ENCODE results near the gene KIR2DL3. TPM values are rescaled to one million over a fixed set of nuclear protein-coding genes. Genes with fewer than 3 reads are reported as not detected.
"Not testable (repeated sequence)": the region's sequence is repeated elsewhere in the genome, so short reads cannot be mapped to it uniquely, and the experiment has no call there.

The KIR2DL3 gene
- total RNA-seq, 2 donors from 2014 or later = not detected

- Histone ChIP-seq H3K27me3 (replicated peaks; ENCODE audit: insufficient read depth) (no peaks in the 10 kb centered on the region), H3K4me3 (no peak overlapping the region), H3K36me3 (no peaks in the 10 kb centered on the region), H3K27ac (no peak overlapping the region), H3K4me1 (ENCODE audit: control insufficient read depth in 1 of 2, low read depth in 2 of 2) (no peaks in the 10 kb centered on the region), H3K9me3 (no peaks in the 10 kb centered on the region)
- DNase-seq (ENCODE audit: low spot score) (no peak), ATAC-seq (ENCODE audit: insufficient number of reproducible peaks, low FRiP score, low read depth) (no peak)
- TF ChIP-seq, protein P1, sequence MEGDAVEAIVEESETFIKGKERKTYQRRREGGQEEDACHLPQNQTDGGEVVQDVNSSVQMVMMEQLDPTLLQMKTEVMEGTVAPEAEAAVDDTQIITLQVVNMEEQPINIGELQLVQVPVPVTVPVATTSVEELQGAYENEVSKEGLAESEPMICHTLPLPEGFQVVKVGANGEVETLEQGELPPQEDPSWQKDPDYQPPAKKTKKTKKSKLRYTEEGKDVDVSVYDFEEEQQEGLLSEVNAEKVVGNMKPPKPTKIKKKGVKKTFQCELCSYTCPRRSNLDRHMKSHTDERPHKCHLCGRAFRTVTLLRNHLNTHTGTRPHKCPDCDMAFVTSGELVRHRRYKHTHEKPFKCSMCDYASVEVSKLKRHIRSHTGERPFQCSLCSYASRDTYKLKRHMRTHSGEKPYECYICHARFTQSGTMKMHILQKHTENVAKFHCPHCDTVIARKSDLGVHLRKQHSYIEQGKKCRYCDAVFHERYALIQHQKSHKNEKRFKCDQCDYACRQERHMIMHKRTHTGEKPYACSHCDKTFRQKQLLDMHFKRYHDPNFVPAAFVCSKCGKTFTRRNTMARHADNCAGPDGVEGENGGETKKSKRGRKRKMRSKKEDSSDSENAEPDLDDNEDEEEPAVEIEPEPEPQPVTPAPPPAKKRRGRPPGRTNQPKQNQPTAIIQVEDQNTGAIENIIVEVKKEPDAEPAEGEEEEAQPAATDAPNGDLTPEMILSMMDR (IDR thresholded peaks at IDR 0.05) = no peak
These were observed 7.1 kb upstream of the KIR2DL3 start for GRCh38 chr19:54731191-54731590.

DNA sequence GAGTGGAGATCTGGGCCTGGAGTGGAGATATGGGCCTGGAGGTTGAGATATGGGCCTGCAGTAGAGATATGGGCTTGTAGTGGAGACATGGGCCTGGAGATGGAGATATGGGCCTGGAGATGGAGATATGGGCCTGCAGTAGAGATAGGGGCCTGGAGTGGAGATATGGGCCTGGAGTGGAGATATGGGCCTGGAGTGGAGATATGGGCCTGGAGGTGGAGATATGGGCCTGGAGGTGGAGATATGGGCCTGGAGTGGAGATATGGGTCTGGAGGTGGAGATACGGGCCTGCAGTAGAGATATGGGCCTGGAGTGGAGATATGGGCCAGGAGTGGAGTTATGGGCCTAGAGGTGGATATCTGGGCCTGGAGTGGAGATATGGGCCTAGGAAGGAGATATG, 402 bp downstream of the KIR2DL3 start:
- H3K27ac ChIP-seq = no peak overlapping the region
- no peak overlapping the region for H3K4me3 ChIP-seq
- H3K4me1 ChIP-seq (ENCODE audit: control insufficient read depth in 1 of 2, low read depth in 2 of 2) = no peaks in the 10 kb centered on the region
- DNase-seq (ENCODE audit: low spot score) (no peak), ATAC-seq (ENCODE audit: insufficient number of reproducible peaks, low FRiP score, low read depth) (no peak)
- TF ChIP-seq, protein P1 (IDR thresholded peaks at IDR 0.05) = no peak
- H3K36me3 ChIP-seq = no peaks in the 10 kb centered on the region
- no peaks in the 10 kb centered on the region for H3K27me3 ChIP-seq (replicated peaks; ENCODE audit: insufficient read depth)
- H3K9me3 ChIP-seq = no peaks in the 10 kb centered on the region

- Histone ChIP-seq H3K4me3 (no peak overlapping the region), H3K27me3 (replicated peaks; ENCODE audit: insufficient read depth) (no peaks in the 10 kb centered on the region), H3K4me1 (ENCODE audit: control insufficient read depth in 1 of 2, low read depth in 2 of 2) (no peaks in the 10 kb centered on the region), H3K9me3 (no peaks in the 10 kb centered on the region), H3K36me3 (no peaks in the 10 kb centered on the region), H3K27ac (no peak overlapping the region)
- DNase-seq (ENCODE audit: low spot score) (no peak), ATAC-seq (ENCODE audit: insufficient number of reproducible peaks, low FRiP score, low read depth) (no peak)
- TF ChIP-seq, protein P1 (IDR thresholded peaks at IDR 0.05) = no peak
These were observed 1.5 kb downstream of the KIR2DL3 start for GRCh38 chr19:54739587-54740497.

- H3K36me3 ChIP-seq; H3K4me1 ChIP-seq (ENCODE audit: control insufficient read depth in 1 of 2, low read depth in 2 of 2); ATAC-seq (ENCODE audit: insufficient number of reproducible peaks, low FRiP score, low read depth): not testable (repeated sequence)
These were observed 3.6 kb downstream of the KIR2DL3 start for GRCh38 chr19:54741950-54742349.

DNA sequence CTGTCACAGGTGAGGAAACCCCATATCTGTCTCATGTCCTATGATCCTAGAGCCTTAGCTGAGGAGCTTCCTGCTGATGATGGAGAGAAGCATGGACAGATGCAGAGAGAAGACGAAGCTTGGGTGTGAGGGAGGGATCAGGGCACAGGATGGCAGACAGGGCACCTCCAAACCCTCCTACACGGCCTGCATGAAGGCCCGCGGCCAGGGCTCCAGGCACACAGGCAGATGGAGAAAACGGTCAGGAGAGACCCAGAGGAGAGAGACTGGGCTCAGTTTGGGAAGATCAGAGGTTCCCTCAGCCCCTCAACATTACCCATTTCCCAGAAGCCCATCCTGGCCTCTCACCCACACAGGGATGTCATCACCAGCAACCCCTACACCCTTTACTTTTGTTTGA, 5.8 kb downstream of the KIR2DL3 start:
- not testable (repeated sequence) for H3K9me3 ChIP-seq; DNase-seq (ENCODE audit: low spot score); H3K4me3 ChIP-seq; H3K36me3 ChIP-seq; H3K27me3 ChIP-seq (replicated peaks; ENCODE audit: insufficient read depth); H3K4me1 ChIP-seq (ENCODE audit: control insufficient read depth in 1 of 2, low read depth in 2 of 2); H3K27ac ChIP-seq; ATAC-seq (ENCODE audit: insufficient number of reproducible peaks, low FRiP score, low read depth)

More at GRCh38 chr19:54741950-54742349, 3.6 kb downstream of the KIR2DL3 start:
- H3K27me3 ChIP-seq (replicated peaks; ENCODE audit: insufficient read depth); DNase-seq (ENCODE audit: low spot score); H3K4me3 ChIP-seq; H3K27ac ChIP-seq; H3K9me3 ChIP-seq: not testable (repeated sequence)

DNA sequence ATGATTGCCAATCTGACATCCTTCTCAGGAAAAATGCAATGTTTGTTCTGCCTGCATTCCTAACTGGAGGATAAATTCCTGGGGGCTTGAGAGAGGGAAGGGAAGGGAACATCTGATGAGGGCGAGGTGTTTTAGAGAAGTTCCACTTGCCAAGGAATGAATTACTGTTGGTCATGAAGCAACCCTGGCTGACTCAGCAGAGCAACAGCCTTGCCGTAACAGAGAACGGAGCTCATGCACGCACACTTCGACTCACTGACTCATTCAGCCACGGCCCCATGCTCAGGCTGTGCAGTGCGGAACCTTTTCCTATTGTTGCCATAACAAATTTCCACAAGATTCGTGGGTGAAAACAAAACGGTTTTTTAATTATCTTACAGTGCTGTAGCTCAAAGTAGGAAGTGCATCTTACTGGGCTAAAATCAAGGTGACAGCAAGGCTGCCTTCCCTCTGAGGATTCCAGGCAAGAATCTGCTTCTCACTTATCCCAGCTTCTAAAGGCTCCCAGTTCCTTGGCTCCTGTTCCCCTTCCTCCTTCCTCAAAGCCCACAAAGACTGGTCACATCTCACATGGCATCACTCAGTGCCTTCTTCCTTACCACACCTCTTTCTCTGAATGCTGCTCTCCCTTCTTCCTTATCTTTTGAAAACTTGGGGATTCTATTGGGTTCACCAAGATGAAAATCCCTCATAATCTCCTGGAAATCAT, 9.5 kb downstream of the KIR2DL3 start:
- DNase-seq (ENCODE audit: low spot score); H3K4me3 ChIP-seq; H3K9me3 ChIP-seq; H3K4me1 ChIP-seq (ENCODE audit: control insufficient read depth in 1 of 2, low read depth in 2 of 2); H3K27me3 ChIP-seq (replicated peaks; ENCODE audit: insufficient read depth); H3K36me3 ChIP-seq; H3K27ac ChIP-seq; ATAC-seq (ENCODE audit: insufficient number of reproducible peaks, low FRiP score, low read depth): not testable (repeated sequence)

DNA sequence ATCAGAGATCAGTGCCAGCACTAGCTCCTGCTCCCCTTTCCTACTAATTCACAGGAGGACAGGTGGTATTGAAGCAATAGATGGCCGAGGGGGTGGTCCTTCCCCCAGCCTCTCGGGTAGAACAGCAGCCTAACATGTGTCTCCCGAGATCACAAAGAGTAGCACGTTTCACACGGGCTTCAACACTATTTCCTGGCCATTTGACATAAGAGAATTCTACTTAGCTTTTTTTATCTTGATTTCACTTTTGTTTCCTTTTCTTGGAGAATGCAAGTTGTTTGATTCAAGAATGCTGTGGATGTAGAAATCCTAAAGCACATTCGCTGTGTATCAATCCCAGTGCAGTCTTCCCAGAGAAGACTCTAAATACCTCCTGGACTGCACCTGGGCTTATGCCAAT, 12.0 kb downstream of the KIR2DL3 start:
- H3K9me3 ChIP-seq; H3K4me3 ChIP-seq; H3K27ac ChIP-seq; H3K27me3 ChIP-seq (replicated peaks; ENCODE audit: insufficient read depth); H3K4me1 ChIP-seq (ENCODE audit: control insufficient read depth in 1 of 2, low read depth in 2 of 2); H3K36me3 ChIP-seq; DNase-seq (ENCODE audit: low spot score); ATAC-seq (ENCODE audit: insufficient number of reproducible peaks, low FRiP score, low read depth): not testable (repeated sequence)

DNA sequence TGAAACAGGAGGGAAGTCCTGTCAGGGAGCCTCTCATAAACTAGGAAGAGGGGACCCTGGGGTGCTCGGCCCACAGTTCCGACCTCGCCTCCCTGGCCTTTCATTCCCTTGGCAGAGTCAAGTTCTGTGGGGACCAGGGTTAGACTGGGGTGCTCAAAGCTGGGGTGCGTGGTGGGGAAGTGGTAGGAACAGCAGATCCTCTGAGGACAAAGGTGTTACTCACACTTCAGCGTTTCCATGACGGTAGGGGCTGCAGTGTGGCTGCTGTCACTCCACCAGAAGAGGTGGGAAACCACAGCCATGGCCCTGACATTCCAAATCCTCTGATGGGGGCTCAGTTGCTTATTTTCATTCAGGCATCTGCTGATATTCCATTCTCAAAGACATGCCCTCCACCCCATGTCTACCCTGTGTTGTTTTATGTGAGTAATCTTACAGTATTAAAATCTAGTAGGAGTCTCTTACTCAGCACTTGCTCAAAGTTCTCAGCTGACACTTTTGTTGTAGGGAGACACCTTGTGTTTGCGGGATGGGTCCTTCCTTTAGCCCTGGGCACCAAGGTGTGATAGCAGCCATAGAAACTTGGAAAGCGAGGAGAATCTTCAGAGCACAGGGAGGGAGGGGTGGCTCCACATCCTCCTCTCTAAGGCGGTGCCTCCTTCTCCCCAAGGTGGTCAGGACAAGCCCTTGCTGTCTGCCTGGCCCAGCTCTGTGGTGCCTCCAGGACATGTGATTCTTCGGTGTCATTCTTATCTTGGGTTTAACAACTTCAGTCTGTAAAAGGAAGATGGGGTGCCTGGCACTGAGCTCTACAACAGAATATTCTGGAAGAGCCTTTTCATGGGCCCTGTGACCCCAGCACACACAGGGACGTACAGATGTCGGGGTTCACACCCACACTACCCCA, 18.1 kb downstream of the KIR2DL3 start:
- not testable (repeated sequence) for DNase-seq (ENCODE audit: low spot score); ATAC-seq (ENCODE audit: insufficient number of reproducible peaks, low FRiP score, low read depth); H3K4me1 ChIP-seq (ENCODE audit: control insufficient read depth in 1 of 2, low read depth in 2 of 2); H3K9me3 ChIP-seq; H3K27me3 ChIP-seq (replicated peaks; ENCODE audit: insufficient read depth); H3K27ac ChIP-seq; H3K36me3 ChIP-seq; H3K4me3 ChIP-seq

DNA sequence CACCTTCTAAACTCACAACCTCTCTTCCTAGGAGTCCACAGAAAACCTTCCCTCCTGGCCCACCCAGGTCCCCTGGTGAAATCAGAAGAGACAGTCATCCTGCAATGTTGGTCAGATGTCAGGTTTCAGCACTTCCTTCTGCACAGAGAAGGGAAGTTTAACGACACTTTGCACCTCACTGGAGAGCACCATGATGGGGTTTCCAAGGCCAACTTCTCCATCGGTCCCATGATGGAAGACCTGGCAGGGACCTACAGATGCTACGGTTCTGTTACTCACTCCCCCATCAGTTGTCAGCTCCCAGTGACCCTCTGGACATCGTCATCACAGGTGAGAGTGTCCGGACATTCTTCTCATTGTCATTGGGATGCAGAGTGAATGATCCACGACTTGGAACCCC, 20.3 kb downstream of the KIR2DL3 start:
- not testable (repeated sequence) for H3K4me1 ChIP-seq (ENCODE audit: control insufficient read depth in 1 of 2, low read depth in 2 of 2); H3K9me3 ChIP-seq; DNase-seq (ENCODE audit: low spot score); H3K27me3 ChIP-seq (replicated peaks; ENCODE audit: insufficient read depth); H3K4me3 ChIP-seq; H3K27ac ChIP-seq; H3K36me3 ChIP-seq; ATAC-seq (ENCODE audit: insufficient number of reproducible peaks, low FRiP score, low read depth)
